OCI-LY1 (cell line): Measurements from ENCODE around the gene FBXO47.
A peak's percentile ranks its signal among the peaks of the same experiment; 100 is the strongest.

Experiments used
- H2AFZ ChIP-seq: fragments of 200-600 bp; sonication (generic), shearing (Covaris generic); 2 replicates; pipeline ENCODE4 v1.6.0; 2014; ENCODE audit warnings: antibody characterized with exemption, mild to moderate bottlenecking, low read length
- H3F3A ChIP-seq: fragments of 200-600 bp; sonication (generic), shearing (Covaris generic); 2 replicates; pipeline ENCODE4 v1.6.0; 2014; ENCODE audit warnings: mild to moderate bottlenecking, antibody characterized with exemption, low read length, moderate library complexity; ENCODE audit not compliant: insufficient read depth
- H3K27ac ChIP-seq: fragments of 200-600 bp; sonication (generic); 2 replicates; pipeline ENCODE4 v1.5.1; 2014; ENCODE audit warnings: low read length, mixed run types, mild to moderate bottlenecking, low read depth; ENCODE audit not compliant: poor library complexity, severe bottlenecking
- H3K27me3 ChIP-seq: fragments of 200-600 bp; sonication (generic); 2 replicates; pipeline ENCODE4 v1.6.0; 2014; ENCODE audit warnings: antibody characterized with exemption, mild to moderate bottlenecking, low read length, moderate library complexity; ENCODE audit not compliant: insufficient read depth
- H3K36me3 ChIP-seq: fragments of 200-600 bp; sonication (generic); 2 replicates; pipeline ENCODE4 v1.6.1; 2014; ENCODE audit warnings: mild to moderate bottlenecking, antibody characterized with exemption, low read length, moderate library complexity, mixed read lengths; ENCODE audit not compliant: insufficient read depth
- H3K4me1 ChIP-seq: fragments of 200-600 bp; sonication (generic); 2 replicates; pipeline ENCODE4 v1.5.1; 2014; ENCODE audit warnings: mild to moderate bottlenecking, low read length, moderate library complexity; ENCODE audit not compliant: insufficient read depth, severe bottlenecking
- H3K4me2 ChIP-seq: fragments of 200-600 bp; sonication (generic), shearing (Covaris generic); 2 replicates; pipeline ENCODE4 v1.6.1; 2014; ENCODE audit warnings: low read length
- H3K4me3 ChIP-seq: fragments of 200-600 bp; sonication (generic); 2 replicates; pipeline ENCODE4 v1.5.1; 2014; ENCODE audit warnings: low read length, low read depth, mild to moderate bottlenecking, mixed read lengths; ENCODE audit not compliant: poor library complexity, severe bottlenecking
- H3K79me2 ChIP-seq: fragments of 200-600 bp; shearing (Covaris generic); 2 replicates; pipeline ENCODE4 v1.6.1; 2016; ENCODE audit warnings: mixed run types, low read length, mixed read lengths; ENCODE audit not compliant: insufficient read depth
- H3K9ac ChIP-seq: fragments of 200-600 bp; sonication (generic), shearing (Covaris generic); 2 replicates; pipeline ENCODE4 v1.6.1; 2014; ENCODE audit warnings: mild to moderate bottlenecking, low read length, mixed read lengths
- H3K9me2 ChIP-seq: fragments of 200-600 bp; sonication (generic), shearing (Covaris generic); 2 replicates; pipeline ENCODE4 v1.6.1; 2014; ENCODE audit warnings: low read depth, mild to moderate bottlenecking, low read length, mixed read lengths
- H3K9me3 ChIP-seq: fragments of 200-600 bp; shearing (Covaris generic); 2 replicates; pipeline ENCODE4 v1.6.1; 2014; ENCODE audit warnings: low read length, mixed read lengths
- H4K20me1 ChIP-seq: fragments of 200-600 bp; sonication (generic), shearing (Covaris generic); 2 replicates; pipeline ENCODE4 v1.6.0; 2016; ENCODE audit warnings: mild to moderate bottlenecking, low read length; ENCODE audit not compliant: insufficient read depth
- EZH2 ChIP-seq: fragments of 200-600 bp; sonication (generic), shearing (Covaris generic); IDR thresholded peaks from 2 replicates; pipeline ENCODE4 v1.8.0; 2017; ENCODE audit warnings: borderline replicate concordance, mixed run types, mild to moderate bottlenecking, antibody characterized with exemption, low read length, moderate library complexity, mixed read lengths
- TF ChIP-seq, protein P1 (sequence below): fragments of 200-600 bp; sonication (generic), shearing (Covaris generic); IDR thresholded peaks from 2 replicates; pipeline ENCODE4 v1.5.1; 2017; ENCODE audit warnings: mild to moderate bottlenecking, antibody characterized with exemption, low read length, moderate library complexity, mixed read lengths

Gene FBXO47

GRCh38 chr17:38896346-38896954 is 70.8 kb downstream of the FBXO47 start:
- H3K9me2 ChIP-seq = no peaks in the 10 kb centered on the region
- peaks cover 60% of the 10 kb centered on the region for H3K36me3 ChIP-seq
- H3K9ac ChIP-seq = no peak overlapping the region
- no peaks in the 10 kb centered on the region for H3K27me3 ChIP-seq
- TF ChIP-seq, protein P1, sequence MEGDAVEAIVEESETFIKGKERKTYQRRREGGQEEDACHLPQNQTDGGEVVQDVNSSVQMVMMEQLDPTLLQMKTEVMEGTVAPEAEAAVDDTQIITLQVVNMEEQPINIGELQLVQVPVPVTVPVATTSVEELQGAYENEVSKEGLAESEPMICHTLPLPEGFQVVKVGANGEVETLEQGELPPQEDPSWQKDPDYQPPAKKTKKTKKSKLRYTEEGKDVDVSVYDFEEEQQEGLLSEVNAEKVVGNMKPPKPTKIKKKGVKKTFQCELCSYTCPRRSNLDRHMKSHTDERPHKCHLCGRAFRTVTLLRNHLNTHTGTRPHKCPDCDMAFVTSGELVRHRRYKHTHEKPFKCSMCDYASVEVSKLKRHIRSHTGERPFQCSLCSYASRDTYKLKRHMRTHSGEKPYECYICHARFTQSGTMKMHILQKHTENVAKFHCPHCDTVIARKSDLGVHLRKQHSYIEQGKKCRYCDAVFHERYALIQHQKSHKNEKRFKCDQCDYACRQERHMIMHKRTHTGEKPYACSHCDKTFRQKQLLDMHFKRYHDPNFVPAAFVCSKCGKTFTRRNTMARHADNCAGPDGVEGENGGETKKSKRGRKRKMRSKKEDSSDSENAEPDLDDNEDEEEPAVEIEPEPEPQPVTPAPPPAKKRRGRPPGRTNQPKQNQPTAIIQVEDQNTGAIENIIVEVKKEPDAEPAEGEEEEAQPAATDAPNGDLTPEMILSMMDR = no peak
- TF ChIP-seq EZH2 = no peak
- no peak overlapping the region for H3K4me2 ChIP-seq
- H3K27ac ChIP-seq = no peak overlapping the region
- H2AFZ ChIP-seq = no peak overlapping the region
- H3F3A ChIP-seq = no peaks in the 10 kb centered on the region
- H3K9me3 ChIP-seq = no peaks in the 10 kb centered on the region
- H3K4me1 ChIP-seq = peaks cover 48% of the 10 kb centered on the region
- H3K4me3 ChIP-seq = no peak overlapping the region
- H3K79me2 ChIP-seq = no peaks in the 10 kb centered on the region
- H4K20me1 ChIP-seq = no peaks in the 10 kb centered on the region

DNA sequence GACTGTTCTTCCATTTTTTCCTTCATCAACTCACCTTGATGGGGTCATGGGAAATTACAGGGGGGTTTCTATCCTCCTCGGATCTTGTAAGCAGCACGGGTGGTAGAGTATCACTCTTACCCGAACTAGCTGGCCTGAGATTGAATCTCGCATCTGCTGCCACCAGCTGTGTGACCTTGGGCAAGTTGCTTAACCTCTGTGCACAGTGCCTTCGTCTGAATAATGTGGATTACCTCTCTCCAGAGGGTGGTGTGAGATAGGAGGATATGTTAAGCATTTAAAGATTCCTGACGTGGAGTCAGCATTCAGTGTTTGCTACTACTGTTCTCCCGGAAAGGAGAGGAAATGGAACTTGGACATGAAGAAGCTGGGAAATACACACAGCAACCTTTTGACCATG is 72.9 kb downstream of the FBXO47 start:
- no peak overlapping the region for H3K4me2 ChIP-seq
- no peaks in the 10 kb centered on the region for H3K9me2 ChIP-seq
- peaks cover 57% of the 10 kb centered on the region; the same call in 1 of the 2 replicates for H3K36me3 ChIP-seq
- no peak for TF ChIP-seq EZH2
- TF ChIP-seq, protein P1 = no peak
- no peaks in the 10 kb centered on the region for H3F3A ChIP-seq
- H3K9me3 ChIP-seq = no peaks in the 10 kb centered on the region
- no peak overlapping the region for H2AFZ ChIP-seq
- peaks cover 67% of the 10 kb centered on the region for H3K4me1 ChIP-seq
- H4K20me1 ChIP-seq = no peaks in the 10 kb centered on the region
- H3K9ac ChIP-seq = no peak overlapping the region
- H3K79me2 ChIP-seq = no peaks in the 10 kb centered on the region
- no peaks in the 10 kb centered on the region for H3K27me3 ChIP-seq
- no peak overlapping the region for H3K4me3 ChIP-seq
- peak overlapping the region; percentile 92 for H3K27ac ChIP-seq

DNA sequence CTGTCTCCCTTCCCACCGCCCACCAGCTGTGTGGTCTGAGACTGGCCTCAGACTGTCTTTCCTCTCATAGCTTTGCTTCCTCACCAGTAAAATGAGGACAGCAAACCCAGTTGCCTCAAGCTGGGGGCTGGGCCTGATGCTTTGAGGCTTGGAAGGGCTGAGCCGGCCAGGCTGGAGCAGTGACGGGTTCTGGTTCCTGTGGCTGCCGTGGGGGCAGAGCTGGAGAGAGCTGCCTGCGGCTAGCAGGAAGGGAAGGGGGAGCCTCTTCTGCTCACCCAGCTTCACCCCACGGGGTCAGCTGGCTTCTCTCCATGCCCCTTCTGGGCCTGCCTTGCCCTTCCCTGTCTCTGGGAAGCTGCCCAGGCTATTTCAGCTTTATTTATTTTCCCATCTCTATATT is 73.6 kb downstream of the FBXO47 start:
- TF ChIP-seq, protein P1 = no peak
- no peak for TF ChIP-seq EZH2
- H4K20me1 ChIP-seq = no peaks in the 10 kb centered on the region
- H3K4me3 ChIP-seq = no peak overlapping the region
- no peaks in the 10 kb centered on the region for H3K79me2 ChIP-seq
- peak overlapping the region; percentile 92 for H3K27ac ChIP-seq
- H3K4me2 ChIP-seq = no peak overlapping the region
- H3K9ac ChIP-seq = no peak overlapping the region
- H3F3A ChIP-seq = no peaks in the 10 kb centered on the region
- no peaks in the 10 kb centered on the region for H3K27me3 ChIP-seq
- H3K9me3 ChIP-seq = no peaks in the 10 kb centered on the region
- H3K4me1 ChIP-seq = peaks cover 60% of the 10 kb centered on the region
- H3K36me3 ChIP-seq = peaks cover 54% of the 10 kb centered on the region; the same call in 1 of the 2 replicates
- H2AFZ ChIP-seq = no peak overlapping the region
- H3K9me2 ChIP-seq = no peaks in the 10 kb centered on the region
